ENCODE measurements around the gene FASN. TPM values are rescaled to one million over a fixed set of nuclear protein-coding genes. Genes with fewer than 3 reads are reported as not detected.

The FASN gene
- total RNA-seq, 2 donors from 2014 or later: 16.3 to 388 TPM

- DNase-seq (no peak), ATAC-seq (no peak)
- Histone ChIP-seq H3K4me1 (peaks cover 10% of the 10 kb centered on the region), H3K27ac (no peak overlapping the region), H3K9me3 (no peaks in the 10 kb centered on the region), H3K4me3 (no peak overlapping the region), H3K27me3 (no peaks in the 10 kb centered on the region), H3K36me3 (replicated peaks in 1 of 2; ENCODE audit: insufficient read depth in 1 of 2, low read depth in 2 of 2) (peaks cover 8 to 28% of the 10 kb centered on the region in 2 donors)
- WGBS, 2 donors: 83 to 93% methylated on average over 14 to 17 of the region's 17 CpGs
- intact Hi-C loops (cut with DNase I): no loop called here
- no peak for TF ChIP-seq CTCF (IDR thresholded peaks at IDR 0.05)
- TF ChIP-seq POLR2A (IDR thresholded peaks at IDR 0.05): no peak
Observed at GRCh38 chr17:82058230-82058854, 39.7 kb downstream of the FASN start.

- intact Hi-C loops (cut with DNase I): no loop called here
- Histone ChIP-seq H3K4me1 (peaks cover 18% of the 10 kb centered on the region), H3K27ac (no peak overlapping the region), H3K9me3 (no peaks in the 10 kb centered on the region), H3K36me3 (replicated peaks in 1 of 2; ENCODE audit: insufficient read depth in 1 of 2, low read depth in 2 of 2) (peaks cover 8 to 28% of the 10 kb centered on the region in 2 donors), H3K4me3 (no peak overlapping the region), H3K27me3 (no peaks in the 10 kb centered on the region)
- 82 to 91% methylated on average over 13 to 26 of the region's 29 CpGs for WGBS, 2 donors
- DNase-seq (no peak), ATAC-seq (no peak)
- TF ChIP-seq POLR2A (IDR thresholded peaks at IDR 0.05) (no peak), CTCF (IDR thresholded peaks at IDR 0.05) (no peak)
Observed at GRCh38 chr17:82056729-82057621, 41.1 kb downstream of the FASN start.

GRCh38 chr17:82055965-82056728 is 41.9 kb downstream of the FASN start:
- ATAC-seq (no peak), DNase-seq (no peak)
- intact Hi-C loops (cut with DNase I): no loop called here
- Histone ChIP-seq H3K27ac (no peak overlapping the region), H3K4me3 (no peak overlapping the region), H3K36me3 (replicated peaks in 1 of 2; ENCODE audit: insufficient read depth in 1 of 2, low read depth in 2 of 2) (peaks cover 8 to 24% of the 10 kb centered on the region in 2 donors), H3K9me3 (no peaks in the 10 kb centered on the region), H3K27me3 (no peaks in the 10 kb centered on the region), H3K4me1 (peaks cover 18% of the 10 kb centered on the region)
- WGBS, 2 donors: 90 to 96% methylated on average over 17 to 27 of the region's 28 CpGs
- TF ChIP-seq POLR2A (IDR thresholded peaks at IDR 0.05) (no peak), CTCF (IDR thresholded peaks at IDR 0.05) (no peak)

GRCh38 chr17:82055023-82055964 is 42.7 kb downstream of the FASN start:
- 87 to 88% methylated on average over 11 to 18 of the region's 26 CpGs for WGBS, 2 donors
- ATAC-seq: no peak
- no peak overlapping the region for H3K4me3 ChIP-seq
- H3K27me3 ChIP-seq: no peaks in the 10 kb centered on the region
- TF ChIP-seq CTCF (IDR thresholded peaks at IDR 0.05): no peak
- TF ChIP-seq POLR2A (IDR thresholded peaks at IDR 0.05): no peak
- no peak for DNase-seq
- H3K36me3 ChIP-seq (replicated peaks in 1 of 2; ENCODE audit: insufficient read depth in 1 of 2, low read depth in 2 of 2): peaks cover 7 to 22% of the 10 kb centered on the region in 2 donors
- H3K4me1 ChIP-seq: peaks cover 25% of the 10 kb centered on the region
- intact Hi-C loops (cut with DNase I): no loop called here
- no peaks in the 10 kb centered on the region for H3K9me3 ChIP-seq
- no peak overlapping the region for H3K27ac ChIP-seq

All from body of pancreas (tissue), 4 donors.